H9 (cell line): ENCODE measurements around the gene LPIN2. TPM values are rescaled to one million over a fixed set of nuclear protein-coding genes. Genes with fewer than 3 reads are reported as not detected.

Source experiments
- DNase-seq: peaks from one replicate; pipeline ENCODE4 v3.0.0-alpha.2; 2017
- H2AFZ ChIP-seq: one replicate; pipeline ENCODE4 v1.6.1; 2013; ENCODE audit warnings: mild to moderate bottlenecking, low read length, control low read depth, moderate library complexity
- H2AK5ac ChIP-seq: 2 replicates; pipeline ENCODE4 v1.6.1; 2013; ENCODE audit warnings: low read length, control low read depth, mixed read lengths; ENCODE audit not compliant: insufficient read length
- H2BK120ac ChIP-seq: one replicate; pipeline ENCODE4 v1.6.1; 2013; ENCODE audit warnings: low read depth, mild to moderate bottlenecking, low read length, control low read depth, inconsistent platforms; ENCODE audit not compliant: poor library complexity, severe bottlenecking
- H2BK12ac ChIP-seq: 2 replicates; pipeline ENCODE4 v1.6.1; 2013; ENCODE audit warnings: low read length, control low read depth, mixed read lengths, low read depth; ENCODE audit not compliant: insufficient read length
- H2BK15ac ChIP-seq: 2 replicates; pipeline ENCODE4 v1.6.1; 2013; ENCODE audit warnings: low read depth, low read length, control low read depth
- H2BK20ac ChIP-seq: one replicate; pipeline ENCODE4 v1.6.1; 2013; ENCODE audit warnings: low read depth, mild to moderate bottlenecking, low read length, control low read depth, inconsistent platforms; ENCODE audit not compliant: poor library complexity, severe bottlenecking
- H2BK5ac ChIP-seq: 2 replicates; pipeline ENCODE4 v1.6.1; 2013; ENCODE audit warnings: low read length, control low read depth, mixed read lengths; ENCODE audit not compliant: insufficient read length
- H3K14ac ChIP-seq: 2 replicates; pipeline ENCODE4 v1.6.1; 2013; ENCODE audit warnings: low read length, control low read depth; ENCODE audit not compliant: insufficient read depth
- H3K18ac ChIP-seq: 2 replicates; pipeline ENCODE4 v1.6.1; 2013; ENCODE audit warnings: low read depth, mild to moderate bottlenecking, mixed read lengths, low read length, control low read depth; ENCODE audit not compliant: insufficient read length
- H3K23ac ChIP-seq: 2 replicates; pipeline ENCODE4 v1.6.1; 2013; ENCODE audit warnings: low read length, control low read depth, mixed read lengths, low read depth; ENCODE audit not compliant: insufficient read length
- H3K23me2 ChIP-seq: 2 replicates; pipeline ENCODE4 v1.6.1; 2013; ENCODE audit warnings: low read depth, mild to moderate bottlenecking, mixed read lengths, low read length, control low read depth; ENCODE audit not compliant: insufficient read length, poor library complexity, severe bottlenecking
- H3K27ac ChIP-seq: 2 replicates; pipeline ENCODE4 v1.5.1; 2013; ENCODE audit warnings: low read length, control low read depth, mixed read lengths, low read depth; ENCODE audit not compliant: insufficient read length
- H3K27me3 ChIP-seq: 2 replicates; pipeline ENCODE4 v1.6.1; 2013; ENCODE audit warnings: low read length, control low read depth, inconsistent platforms; ENCODE audit not compliant: insufficient read depth
- H3K4ac ChIP-seq: 2 replicates; pipeline ENCODE4 v1.6.1; 2013; ENCODE audit warnings: low read depth, mild to moderate bottlenecking, control low read depth, inconsistent platforms, low read length, moderate library complexity
- H3K4me1 ChIP-seq: 2 replicates; pipeline ENCODE4 v1.6.1; 2013; ENCODE audit warnings: low read length, control low read depth, inconsistent platforms; ENCODE audit not compliant: insufficient read depth
- H3K4me2 ChIP-seq: 2 replicates; pipeline ENCODE4 v1.6.1; 2013; ENCODE audit warnings: low read length, control low read depth, mixed read lengths; ENCODE audit not compliant: insufficient read length, insufficient read depth
- H3K56ac ChIP-seq: 2 replicates; pipeline ENCODE4 v1.6.1; 2013; ENCODE audit warnings: low read depth, mild to moderate bottlenecking, mixed read lengths, low read length, control low read depth; ENCODE audit not compliant: insufficient read length
- H3K79me1 ChIP-seq: 2 replicates; pipeline ENCODE4 v1.6.1; 2013; ENCODE audit warnings: low read depth, mild to moderate bottlenecking, moderate library complexity, low read length, control low read depth, inconsistent platforms; ENCODE audit not compliant: insufficient read depth, poor library complexity, severe bottlenecking
- H3K79me2 ChIP-seq: 2 replicates; pipeline ENCODE4 v1.6.1; 2013; ENCODE audit warnings: low read length, control low read depth, inconsistent platforms; ENCODE audit not compliant: insufficient read depth
- H3K9ac ChIP-seq: 2 replicates; pipeline ENCODE4 v1.6.1; 2013; ENCODE audit warnings: low read length, control low read depth, mixed read lengths; ENCODE audit not compliant: insufficient read length; ENCODE audit errors: extremely low read depth
- H3K9me3 ChIP-seq: one replicate; pipeline ENCODE4 v1.6.1; 2013; ENCODE audit warnings: low read depth, low read length, inconsistent platforms; ENCODE audit not compliant: control insufficient read depth
- H3T11ph ChIP-seq: one replicate; pipeline ENCODE4 v1.6.1; 2013; ENCODE audit warnings: mild to moderate bottlenecking, low read length, control low read depth, inconsistent platforms
- H4K20me1 ChIP-seq: one replicate; pipeline ENCODE4 v1.6.1; 2013; ENCODE audit not compliant: control insufficient read depth, insufficient read length, insufficient read depth
- H4K5ac ChIP-seq: 2 replicates; pipeline ENCODE4 v1.6.1; 2013; ENCODE audit warnings: low read depth, mild to moderate bottlenecking, mixed read lengths, low read length, control low read depth; ENCODE audit not compliant: insufficient read length
- H4K8ac ChIP-seq: replicated peaks from 2 replicates; pipeline ENCODE4 v1.6.1; 2013; ENCODE audit warnings: low read length, control low read depth, mixed read lengths, low read depth; ENCODE audit not compliant: insufficient read length
- H4K91ac ChIP-seq: 2 replicates; pipeline ENCODE4 v1.6.1; 2013; ENCODE audit warnings: low read depth, mild to moderate bottlenecking, moderate library complexity, mixed read lengths, low read length, control low read depth; ENCODE audit not compliant: insufficient read length
- H3K27ac Mint-ChIP-seq, 3 experiments: 2 replicates in 2 of 3; 3 replicates in 1 of 3; pipeline ENCODE4 v1.8.0; 2020 to 2021; ENCODE audit warnings: mixed read lengths in 3 of 3, mild to moderate bottlenecking in 1 of 3, moderate library complexity in 1 of 3
- H3K27me3 Mint-ChIP-seq: 2 replicates; pipeline ENCODE4 v1.8.0; 2021; ENCODE audit warnings: low read depth, mild to moderate bottlenecking, moderate library complexity, mixed read lengths
- H3K36me3 Mint-ChIP-seq, 3 experiments: 2 replicates in 2 of 3; 3 replicates in 1 of 3; pipeline ENCODE4 v1.8.0; 2020 to 2021; ENCODE audit warnings: low read depth in 3 of 3, mixed read lengths in 3 of 3; ENCODE audit not compliant: insufficient read depth in 1 of 3
- H3K4me1 Mint-ChIP-seq, 2 experiments: 2 replicates each; pipeline ENCODE4 v1.8.0; 2020; ENCODE audit warnings: mixed read lengths in 2 of 2
- H3K4me3 Mint-ChIP-seq, 2 experiments: 2 replicates in 1 of 2; 3 replicates in 1 of 2; pipeline ENCODE4 v1.8.0; 2020 to 2021; ENCODE audit warnings: mild to moderate bottlenecking in 2 of 2, mixed read lengths in 2 of 2, moderate library complexity in 1 of 2
- H3K9me3 Mint-ChIP-seq, 2 experiments: 2 replicates in 1 of 2; 3 replicates in 1 of 2; pipeline ENCODE4 v1.8.0; 2020; ENCODE audit warnings: mild to moderate bottlenecking in 2 of 2, mixed read lengths in 2 of 2, moderate library complexity in 1 of 2
- CTCF ChIP-seq: fragments of 200-600 bp; sonication (generic); conservative IDR thresholded peaks from 3 replicates; pipeline ENCODE4 v1.8.0; 2021; ENCODE audit warnings: antibody characterized with exemption, mild to moderate bottlenecking
- WGBS: extraction: QIAGEN DNeasy Blood & Tissue Kit; methylation state at CpG from one replicate; pipeline ENCODE4 v1.1.7; 2013; ENCODE audit warnings: missing lambda C conversion rate, low lambda C conversion rate, mixed read lengths; ENCODE audit not compliant: insufficient read length; ENCODE audit errors: extremely low coverage; 5-methylcytosine and 5-hydroxymethylcytosine counted together
- total RNA-seq: library from RNA; stranded (reverse); gene quantifications from 2 replicates; pipeline ENCODE4 v1.2.1, GENCODE V29; 2021

LPIN2 gene
- total RNA-seq, 1 experiment from 2014 or later, result 9.2 TPM

- Histone ChIP-seq H2BK120ac (no peak overlapping the region), H3K9ac (no peak overlapping the region), H2BK12ac (no peak overlapping the region), H4K8ac (no peak overlapping the region), H3K18ac (no peak overlapping the region), H3K23me2 (no peaks in the 10 kb centered on the region), H3K56ac (no peak overlapping the region), H2BK20ac (no peak overlapping the region), H2AFZ (no peak overlapping the region), H3K9me3 (no peaks in the 10 kb centered on the region), H2BK5ac (no peak overlapping the region), H3K27ac (no peak overlapping the region), H2AK5ac (no peak overlapping the region), H3K27me3 (no peaks in the 10 kb centered on the region), H4K20me1 (no peaks in the 10 kb centered on the region), H2BK15ac (no peak overlapping the region), H3T11ph (no peak overlapping the region), H4K91ac (no peak overlapping the region), H3K4ac (no peak overlapping the region), H4K5ac (no peak overlapping the region), H3K14ac (no peak overlapping the region), H3K79me2 (no peaks in the 10 kb centered on the region), H3K79me1 (no peaks in the 10 kb centered on the region), H3K4me1 (no peaks in the 10 kb centered on the region), H3K23ac (no peak overlapping the region), H3K4me2 (no peak overlapping the region)
- H3K4me3 Mint-ChIP-seq, result no peak overlapping the region
- H3K36me3 Mint-ChIP-seq, result no peaks in the 10 kb centered on the region
- H3K9me3 Mint-ChIP-seq, result no peaks in the 10 kb centered on the region
- TF ChIP-seq CTCF, result no peak
- no peak for DNase-seq
- WGBS, result no CpG with 5 or more reads among the region's 2 CpGs
- H3K27ac Mint-ChIP-seq, result 0 out of 7 replicates have a peak overlapping the region, but pooled peaks of 1 of the 3 experiments have one; percentile 45
- H3K27me3 Mint-ChIP-seq, result no peaks in the 10 kb centered on the region; the same call in 1 of the 2 replicates
- H3K4me1 Mint-ChIP-seq, result peaks cover 19 to 20% of the 10 kb centered on the region in 2 experiments
These were observed 29.4 kb upstream of the LPIN2 start for GRCh38 chr18:3042379-3042778.
